Omental fat pad (tissue), 4 donors: ENCODE measurements around the gene MAP3K4. TPM values are rescaled to one million over a fixed set of nuclear protein-coding genes. Genes with fewer than 3 reads are reported as not detected.

ENCODE experiments used
- ATAC-seq: fragments of 150-250 bp; one replicate; pipeline ENCODE4 v1.9.1; 2016; ENCODE audit warnings: mild to moderate bottlenecking, moderate library complexity; ENCODE audit not compliant: low FRiP score
- DNase-seq: peaks from one replicate; pipeline ENCODE4 v3.0.0-alpha.2; 2019; ENCODE audit warnings: low spot score
- total RNA-seq, 4 donors: library from RNA; depleted of rRNA; stranded (reverse); fragments of >200 nt; gene quantifications; one replicate each; pipeline ENCODE4 v1.1.0, GENCODE V29; 2016
- TF ChIP-seq, protein P1 (sequence below), 3 donors: fragments of 450-650 bp; IDR thresholded peaks; one replicate each; pipeline ENCODE4 v1.5.1; 2016 to 2017; ENCODE audit warnings: antibody characterized with exemption in 3 of 3, mild to moderate bottlenecking in 3 of 3, moderate library complexity in 2 of 3

The MAP3K4 gene
- total RNA-seq, 4 donors from 2014 or later, result 18.9 to 33.6 (median 25.0) TPM

GRCh38 chr6:161021543-161021942, 30.0 kb downstream of the MAP3K4 start:
- TF ChIP-seq, protein P1, sequence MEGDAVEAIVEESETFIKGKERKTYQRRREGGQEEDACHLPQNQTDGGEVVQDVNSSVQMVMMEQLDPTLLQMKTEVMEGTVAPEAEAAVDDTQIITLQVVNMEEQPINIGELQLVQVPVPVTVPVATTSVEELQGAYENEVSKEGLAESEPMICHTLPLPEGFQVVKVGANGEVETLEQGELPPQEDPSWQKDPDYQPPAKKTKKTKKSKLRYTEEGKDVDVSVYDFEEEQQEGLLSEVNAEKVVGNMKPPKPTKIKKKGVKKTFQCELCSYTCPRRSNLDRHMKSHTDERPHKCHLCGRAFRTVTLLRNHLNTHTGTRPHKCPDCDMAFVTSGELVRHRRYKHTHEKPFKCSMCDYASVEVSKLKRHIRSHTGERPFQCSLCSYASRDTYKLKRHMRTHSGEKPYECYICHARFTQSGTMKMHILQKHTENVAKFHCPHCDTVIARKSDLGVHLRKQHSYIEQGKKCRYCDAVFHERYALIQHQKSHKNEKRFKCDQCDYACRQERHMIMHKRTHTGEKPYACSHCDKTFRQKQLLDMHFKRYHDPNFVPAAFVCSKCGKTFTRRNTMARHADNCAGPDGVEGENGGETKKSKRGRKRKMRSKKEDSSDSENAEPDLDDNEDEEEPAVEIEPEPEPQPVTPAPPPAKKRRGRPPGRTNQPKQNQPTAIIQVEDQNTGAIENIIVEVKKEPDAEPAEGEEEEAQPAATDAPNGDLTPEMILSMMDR (IDR thresholded peaks at IDR 0.05), result no peak
- ATAC-seq, result no peak
- no peak for DNase-seq

- no peak for DNase-seq
- ATAC-seq, result no peak
- TF ChIP-seq, protein P1 (IDR thresholded peaks at IDR 0.05), result no peak
Observed at GRCh38 chr6:161021998-161022743, 30.6 kb downstream of the MAP3K4 start.

DNA sequence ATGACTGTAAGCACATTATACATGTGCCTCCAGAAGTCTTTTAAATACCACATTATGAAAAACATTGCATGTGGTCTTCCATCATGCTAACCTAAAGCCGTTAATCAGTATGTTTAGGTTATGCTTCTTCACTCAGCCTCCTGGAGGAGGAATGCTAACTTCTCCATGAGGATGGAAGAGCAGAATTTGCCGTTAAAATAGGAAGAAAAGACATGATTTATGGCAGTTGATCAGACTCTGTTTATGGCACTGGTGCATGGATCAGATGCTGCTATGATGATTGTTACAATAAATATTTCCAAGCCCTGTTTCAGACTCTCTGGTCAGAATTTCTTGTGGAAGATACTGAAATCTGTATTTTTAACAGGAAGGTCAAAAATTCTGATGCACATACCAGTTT, 31.7 kb downstream of the MAP3K4 start:
- DNase-seq, result no peak
- TF ChIP-seq, protein P1 (IDR thresholded peaks at IDR 0.05), result no peak
- no peak for ATAC-seq

GRCh38 chr6:161024364-161024920, 32.9 kb downstream of the MAP3K4 start:
- no peak for ATAC-seq
- DNase-seq, result no peak
- TF ChIP-seq, protein P1 (IDR thresholded peaks at IDR 0.05), result no peak

DNA sequence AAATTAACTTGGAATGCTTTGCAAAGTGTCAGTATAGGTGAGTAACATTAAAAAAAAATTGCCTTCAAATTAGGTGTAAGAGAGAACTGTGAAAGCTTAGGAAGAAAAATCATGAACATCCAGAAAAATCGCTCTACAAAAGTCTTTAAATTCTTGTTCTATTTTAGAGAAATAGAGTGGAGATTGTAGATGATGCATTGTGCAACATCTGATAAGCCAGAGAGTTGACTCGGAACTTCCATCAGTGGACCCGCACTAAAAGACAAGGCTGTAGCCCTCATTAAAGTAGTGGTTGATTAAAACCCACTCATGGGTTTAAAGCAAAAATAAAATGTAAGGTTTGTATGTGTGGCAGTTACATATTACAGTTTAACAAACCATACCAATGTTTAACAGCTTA, 35.8 kb downstream of the MAP3K4 start:
- ATAC-seq, result no peak
- TF ChIP-seq, protein P1 (IDR thresholded peaks at IDR 0.05), result no peak
- no peak for DNase-seq

DNA sequence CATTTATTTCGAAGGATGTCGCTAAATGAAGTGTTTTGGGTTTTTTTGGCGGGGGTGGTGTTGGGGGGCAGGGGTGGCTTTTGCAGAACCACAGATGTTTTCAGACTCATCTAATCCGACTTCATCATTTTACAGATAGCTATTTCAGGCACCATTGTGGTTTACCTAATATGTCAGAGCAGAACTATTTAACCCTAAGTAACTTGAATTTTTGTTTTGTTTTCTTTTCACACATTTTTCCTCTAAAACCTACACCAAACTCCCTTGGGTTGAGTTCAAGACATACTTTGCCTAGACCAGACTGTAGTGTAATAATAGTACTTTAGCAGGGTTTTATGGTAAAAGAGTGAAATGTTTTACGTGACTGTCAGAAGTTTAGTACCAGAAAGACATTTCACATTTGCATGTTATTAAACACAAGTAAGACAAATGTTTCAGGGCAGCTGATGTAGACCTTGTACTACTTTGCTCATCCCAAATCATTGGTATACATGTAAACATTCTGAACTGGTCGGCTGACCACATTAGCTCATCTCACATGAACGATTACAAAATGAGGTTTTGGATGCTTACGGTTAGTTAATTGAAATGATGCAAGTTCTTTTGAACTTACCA, 37.7 kb downstream of the MAP3K4 start:
- DNase-seq (no peak), ATAC-seq (no peak)
- TF ChIP-seq, protein P1 (IDR thresholded peaks at IDR 0.05), result no peak
